Gastroesophageal sphincter (tissue), 3 donors: Measurements from ENCODE around the gene TFR2.

Experiments used
- CTCF ChIP-seq, 4 experiments: fragments of 200-600 bp in 2 of 4; fragments of 450-650 bp in 2 of 4; sonication (generic) in 1 of 4; IDR thresholded peaks; one replicate each; pipeline ENCODE4 v1.5.1; 2017 to 2019; ENCODE audit warnings: antibody characterized with exemption in 4 of 4, mild to moderate bottlenecking in 2 of 4, moderate library complexity in 2 of 4
- EP300 ChIP-seq: sonication (generic); formaldehyde crosslinking; IDR thresholded peaks from one replicate; pipeline ENCODE4 v1.6.1; 2017; ENCODE audit warnings: antibody characterized with exemption, mild to moderate bottlenecking
- POLR2A ChIP-seq, 2 donors: fragments of 450-650 bp; IDR thresholded peaks; one replicate each; pipeline ENCODE4 v1.6.1; 2017; ENCODE audit warnings: antibody characterized with exemption in 2 of 2, mild to moderate bottlenecking in 2 of 2, moderate library complexity in 1 of 2
- POLR2AphosphoS5 ChIP-seq: sonication (generic); formaldehyde crosslinking; IDR thresholded peaks from one replicate; pipeline ENCODE4 v1.6.1; 2017; ENCODE audit warnings: antibody characterized with exemption

- TF ChIP-seq POLR2A (IDR thresholded peaks at IDR 0.05) (no peak), CTCF (IDR thresholded peaks at IDR 0.05) (no peak), POLR2AphosphoS5 (no peak), EP300 (no peak)
These were observed 1.2 kb upstream of the TFR2 start for GRCh38 chr7:100642534-100642907.
